Breast epithelium (tissue), 4 donors: ENCODE data around the gene NBAS. TPM values are rescaled to one million over a fixed set of nuclear protein-coding genes. Genes with fewer than 3 reads are reported as not detected.
"Not testable (repeated sequence)": the region's sequence is repeated elsewhere in the genome, so short reads cannot be mapped to it uniquely, and the experiment has no call there.

Experiments used
- DNase-seq, 2 donors: peaks; one replicate each; pipeline ENCODE4 v3.0.0-alpha.2; 2019; ENCODE audit warnings: low spot score in 2 of 2
- H3K27ac ChIP-seq, 2 donors: fragments of 200-600 bp; sonication (generic) in 1 of 2; one replicate each; pipeline ENCODE4 v1.5.1; 2016 to 2019; ENCODE audit warnings: mild to moderate bottlenecking in 1 of 2
- H3K27me3 ChIP-seq, 2 donors: fragments of 200-600 bp; sonication (generic) in 1 of 2; one replicate each; pipeline versions ENCODE4 v1.5.1 to v1.6.0; 2017 to 2019; ENCODE audit warnings: control low read depth in 1 of 2, mild to moderate bottlenecking in 1 of 2
- H3K36me3 ChIP-seq: fragments of 200-600 bp; one replicate; pipeline ENCODE4 v1.5.1; 2019
- H3K4me1 ChIP-seq, 2 donors: fragments of 200-600 bp; sonication (generic); one replicate each; pipeline ENCODE4 v1.5.1; 2016 to 2019; ENCODE audit warnings: control low read depth in 1 of 2
- H3K4me3 ChIP-seq, 3 donors: fragments of 200-600 bp; sonication (generic); 1 replicate in 2 of 3; 2 replicates in 1 of 3; pipeline ENCODE4 v1.5.1; 2016 to 2019; ENCODE audit warnings: mild to moderate bottlenecking in 3 of 3, moderate library complexity in 2 of 3
- H3K9me3 ChIP-seq, 2 donors: fragments of 200-600 bp; sonication (generic) in 1 of 2; one replicate each; pipeline ENCODE4 v1.5.1; 2016 to 2019; ENCODE audit warnings: control low read depth in 1 of 2
- POLR2A ChIP-seq: fragments of 450-650 bp; IDR thresholded peaks from one replicate; pipeline ENCODE4 v1.6.1; 2016; ENCODE audit warnings: antibody characterized with exemption, mild to moderate bottlenecking, moderate library complexity
- POLR2AphosphoS5 ChIP-seq, 3 donors: sonication (generic); formaldehyde crosslinking; IDR thresholded peaks; one replicate each; pipeline ENCODE4 v1.6.1; 2017; ENCODE audit warnings: antibody characterized with exemption in 3 of 3
- intact Hi-C: fragments of 100-400 bp; cut with DNase I; formaldehyde crosslinking; loops from one replicate; pipeline ENCODE4 v1.15.1; 2023; ENCODE audit warnings: low total_unique reads
- total RNA-seq, 3 donors: library from RNA; depleted of rRNA; stranded (reverse); fragments of >200 nt; gene quantifications; one replicate each; pipeline ENCODE4 v1.1.0, GENCODE V29; 2016
- TF ChIP-seq, protein P1 (sequence below), 3 donors: fragments of 450-650 bp; IDR thresholded peaks; one replicate each; pipeline ENCODE4 v1.5.1; 2016 to 2017; ENCODE audit warnings: antibody characterized with exemption in 3 of 3, mild to moderate bottlenecking in 3 of 3, moderate library complexity in 3 of 3

The NBAS gene
- total RNA-seq, 3 donors from 2014 or later: 44.9 to 59.1 (median 45.1) TPM

DNA sequence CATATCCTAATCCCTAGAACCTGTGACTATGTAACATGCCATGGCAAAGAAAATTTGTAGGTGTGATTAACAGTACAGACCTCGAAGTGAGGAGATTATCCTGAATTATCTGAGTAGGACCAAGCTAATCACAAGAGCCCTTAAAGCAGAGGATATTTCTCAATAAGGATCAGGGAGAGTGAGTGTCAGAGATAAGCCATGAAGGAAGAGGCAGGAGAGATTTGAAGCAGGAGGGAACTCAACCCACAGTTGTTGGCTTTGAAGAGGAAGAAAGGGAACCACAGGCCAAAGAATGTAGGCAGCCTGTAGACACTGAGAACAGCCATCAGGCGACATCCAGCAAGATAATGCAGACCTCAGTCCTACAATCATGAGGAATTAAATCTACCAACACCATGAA is 229.3 kb downstream of the NBAS start:
- H3K27me3 ChIP-seq: no peaks in the 10 kb centered on the region
- H3K36me3 ChIP-seq: no peaks in the 10 kb centered on the region
- no peak overlapping the region for H3K4me3 ChIP-seq
- H3K9me3 ChIP-seq: no peaks in the 10 kb centered on the region
- TF ChIP-seq, protein P1, sequence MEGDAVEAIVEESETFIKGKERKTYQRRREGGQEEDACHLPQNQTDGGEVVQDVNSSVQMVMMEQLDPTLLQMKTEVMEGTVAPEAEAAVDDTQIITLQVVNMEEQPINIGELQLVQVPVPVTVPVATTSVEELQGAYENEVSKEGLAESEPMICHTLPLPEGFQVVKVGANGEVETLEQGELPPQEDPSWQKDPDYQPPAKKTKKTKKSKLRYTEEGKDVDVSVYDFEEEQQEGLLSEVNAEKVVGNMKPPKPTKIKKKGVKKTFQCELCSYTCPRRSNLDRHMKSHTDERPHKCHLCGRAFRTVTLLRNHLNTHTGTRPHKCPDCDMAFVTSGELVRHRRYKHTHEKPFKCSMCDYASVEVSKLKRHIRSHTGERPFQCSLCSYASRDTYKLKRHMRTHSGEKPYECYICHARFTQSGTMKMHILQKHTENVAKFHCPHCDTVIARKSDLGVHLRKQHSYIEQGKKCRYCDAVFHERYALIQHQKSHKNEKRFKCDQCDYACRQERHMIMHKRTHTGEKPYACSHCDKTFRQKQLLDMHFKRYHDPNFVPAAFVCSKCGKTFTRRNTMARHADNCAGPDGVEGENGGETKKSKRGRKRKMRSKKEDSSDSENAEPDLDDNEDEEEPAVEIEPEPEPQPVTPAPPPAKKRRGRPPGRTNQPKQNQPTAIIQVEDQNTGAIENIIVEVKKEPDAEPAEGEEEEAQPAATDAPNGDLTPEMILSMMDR (IDR thresholded peaks at IDR 0.05): no peak
- TF ChIP-seq POLR2A: no peak
- no peaks in the 10 kb centered on the region for H3K4me1 ChIP-seq
- no peak overlapping the region for H3K27ac ChIP-seq
- no peak for DNase-seq
- intact Hi-C loops: no loop called here

- no peak for TF ChIP-seq POLR2AphosphoS5 (IDR thresholded peaks at IDR 0.05)
- TF ChIP-seq, protein P1 (IDR thresholded peaks at IDR 0.05): no peak
- TF ChIP-seq POLR2A: no peak
- Histone ChIP-seq H3K4me1 (no peaks in the 10 kb centered on the region), H3K4me3 (no peak overlapping the region), H3K27me3 (no peaks in the 10 kb centered on the region), H3K27ac (no peak overlapping the region), H3K9me3 (peaks cover 0 to 9% of the 10 kb centered on the region in 2 donors), H3K36me3 (no peaks in the 10 kb centered on the region)
- DNase-seq: no peak
- intact Hi-C loops: no loop called here
Observed at GRCh38 chr2:15325296-15325695, 235.8 kb downstream of the NBAS start.

- H3K27me3 ChIP-seq: no peaks in the 10 kb centered on the region
- H3K9me3 ChIP-seq: peaks cover 0 to 9% of the 10 kb centered on the region in 2 donors
- intact Hi-C loops: no loop called here
- H3K27ac ChIP-seq: no peak overlapping the region
- no peak overlapping the region for H3K4me3 ChIP-seq
- TF ChIP-seq, protein P1 (IDR thresholded peaks at IDR 0.05): no peak
- H3K36me3 ChIP-seq: no peaks in the 10 kb centered on the region
- H3K4me1 ChIP-seq: no peaks in the 10 kb centered on the region
- no peak for DNase-seq
Observed at GRCh38 chr2:15323227-15323626, 237.9 kb downstream of the NBAS start.

DNA sequence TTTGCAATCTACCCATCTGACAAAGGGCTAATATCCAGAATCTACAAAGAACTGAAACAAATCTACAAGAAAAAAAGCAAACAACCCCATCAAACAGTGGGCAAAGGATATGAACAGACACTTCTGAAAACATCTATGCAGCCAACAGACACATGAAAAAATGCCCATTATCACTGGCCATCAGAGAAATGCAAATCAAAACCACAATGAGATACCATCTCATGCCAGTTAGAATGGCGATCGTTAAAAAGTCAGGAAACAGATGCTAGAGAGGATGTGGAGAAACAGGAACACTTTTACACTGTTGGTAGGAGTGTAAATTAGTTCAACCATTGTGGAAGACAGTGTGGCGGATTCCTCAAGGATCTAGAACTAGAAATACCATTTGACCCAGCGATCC is 239.7 kb downstream of the NBAS start:
- intact Hi-C loops: not testable (repeated sequence)

GRCh38 chr2:15316370-15316814 is 244.7 kb downstream of the NBAS start:
- H3K4me3 ChIP-seq: no peak overlapping the region
- no peak for TF ChIP-seq POLR2A
- no peak for TF ChIP-seq POLR2AphosphoS5 (IDR thresholded peaks at IDR 0.05)
- TF ChIP-seq, protein P1 (IDR thresholded peaks at IDR 0.05): no peak
- no peaks in the 10 kb centered on the region for H3K36me3 ChIP-seq
- H3K4me1 ChIP-seq: no peaks in the 10 kb centered on the region
- peaks cover 0 to 7% of the 10 kb centered on the region in 2 donors for H3K9me3 ChIP-seq
- DNase-seq: no peak
- no peak overlapping the region for H3K27ac ChIP-seq
- intact Hi-C loops: no loop called here
- no peaks in the 10 kb centered on the region for H3K27me3 ChIP-seq

More for the DNA sequence above, 239.7 kb downstream of the NBAS start:
- not testable (repeated sequence) for H3K36me3 ChIP-seq, H3K27ac ChIP-seq, H3K4me1 ChIP-seq, H3K9me3 ChIP-seq, H3K27me3 ChIP-seq, DNase-seq, H3K4me3 ChIP-seq

DNA sequence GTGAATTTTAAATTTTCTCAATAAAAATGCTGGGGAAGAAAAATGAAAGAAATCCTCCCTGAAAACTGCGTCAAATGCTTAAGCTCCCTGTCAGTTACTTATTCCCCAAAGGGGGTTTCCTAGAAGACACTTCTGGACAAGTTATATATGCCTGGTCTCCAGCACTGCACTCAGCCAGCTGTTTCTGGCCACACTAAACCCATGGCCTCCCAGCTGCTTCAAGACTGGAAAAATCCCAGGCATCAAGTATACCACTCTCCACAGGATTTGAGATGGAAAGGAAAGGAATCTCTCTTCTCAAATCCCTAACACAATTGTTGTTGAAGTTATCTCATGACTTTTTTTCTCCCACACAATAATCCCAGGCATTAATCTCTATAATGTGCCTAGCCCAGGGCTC is 245.7 kb downstream of the NBAS start:
- TF ChIP-seq POLR2AphosphoS5 (IDR thresholded peaks at IDR 0.05): no peak
- TF ChIP-seq, protein P1 (IDR thresholded peaks at IDR 0.05): no peak
- TF ChIP-seq POLR2A: no peak
- H3K27me3 ChIP-seq: no peaks in the 10 kb centered on the region
- H3K36me3 ChIP-seq: no peaks in the 10 kb centered on the region
- no peaks in the 10 kb centered on the region for H3K4me1 ChIP-seq
- H3K9me3 ChIP-seq: no peaks in the 10 kb centered on the region
- DNase-seq: no peak
- H3K27ac ChIP-seq: no peak overlapping the region
- H3K4me3 ChIP-seq: no peak overlapping the region
- intact Hi-C loops: no loop called here
